ENCODE data around the gene MTMR3. TPM values are rescaled to one million over a fixed set of nuclear protein-coding genes. Genes with fewer than 3 reads are reported as not detected.

The MTMR3 gene
- total RNA-seq, 2 experiments from 2014 or later, result 17.6 to 22.2 TPM

GRCh38 chr22:30023099-30023660 is 140.2 kb downstream of the MTMR3 start:
- intact Hi-C loops (cut with micrococcal nuclease; ENCODE audit: unreplicated experiment), result no loop called here
- Histone ChIP-seq H2AFZ (ENCODE audit: low read length) (no peak overlapping the region), H3K4me3 (ENCODE audit: low read depth, low read length, poor library complexity, severe bottlenecking) (no peak overlapping the region), H3K4me2 (ENCODE audit: low read length) (no peak overlapping the region), H3K79me2 (ENCODE audit: insufficient read depth, low read depth, low read length) (no peaks in the 10 kb centered on the region), H3K36me3 (ENCODE audit: insufficient read depth, low read length) (peaks cover 17% of the 10 kb centered on the region; the same call in 1 of the 2 replicates), H3K9me3 (ENCODE audit: low read length) (no peaks in the 10 kb centered on the region), H4K20me1 (ENCODE audit: insufficient read depth, low read length) (no peaks in the 10 kb centered on the region; the same call in 1 of the 2 replicates), H3K27ac (ENCODE audit: low read depth, low read length, poor library complexity, severe bottlenecking) (no peak overlapping the region), H3K4me1 (ENCODE audit: insufficient read depth, low read length, poor library complexity, severe bottlenecking) (no peaks in the 10 kb centered on the region), H3K9me2 (ENCODE audit: insufficient read depth, low read length) (no peaks in the 10 kb centered on the region)
- POLR2A ChIA-PET, result no interaction called here
- TF ChIP-seq, protein P1, sequence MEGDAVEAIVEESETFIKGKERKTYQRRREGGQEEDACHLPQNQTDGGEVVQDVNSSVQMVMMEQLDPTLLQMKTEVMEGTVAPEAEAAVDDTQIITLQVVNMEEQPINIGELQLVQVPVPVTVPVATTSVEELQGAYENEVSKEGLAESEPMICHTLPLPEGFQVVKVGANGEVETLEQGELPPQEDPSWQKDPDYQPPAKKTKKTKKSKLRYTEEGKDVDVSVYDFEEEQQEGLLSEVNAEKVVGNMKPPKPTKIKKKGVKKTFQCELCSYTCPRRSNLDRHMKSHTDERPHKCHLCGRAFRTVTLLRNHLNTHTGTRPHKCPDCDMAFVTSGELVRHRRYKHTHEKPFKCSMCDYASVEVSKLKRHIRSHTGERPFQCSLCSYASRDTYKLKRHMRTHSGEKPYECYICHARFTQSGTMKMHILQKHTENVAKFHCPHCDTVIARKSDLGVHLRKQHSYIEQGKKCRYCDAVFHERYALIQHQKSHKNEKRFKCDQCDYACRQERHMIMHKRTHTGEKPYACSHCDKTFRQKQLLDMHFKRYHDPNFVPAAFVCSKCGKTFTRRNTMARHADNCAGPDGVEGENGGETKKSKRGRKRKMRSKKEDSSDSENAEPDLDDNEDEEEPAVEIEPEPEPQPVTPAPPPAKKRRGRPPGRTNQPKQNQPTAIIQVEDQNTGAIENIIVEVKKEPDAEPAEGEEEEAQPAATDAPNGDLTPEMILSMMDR (conservative IDR thresholded peaks at IDR 0.05; ENCODE audit: low read length), result no peak
- no peak for TF ChIP-seq EZH2phosphoT487 (IDR thresholded peaks at IDR 0.05; ENCODE audit: borderline replicate concordance, low read depth, low read length)
- no peak for DNase-seq (ENCODE audit: low spot score)
- CTCF ChIA-PET (ENCODE audit: unreplicated experiment), result no interaction called here
- BruUV-seq (replicated peaks), result no TSS peak

DNA sequence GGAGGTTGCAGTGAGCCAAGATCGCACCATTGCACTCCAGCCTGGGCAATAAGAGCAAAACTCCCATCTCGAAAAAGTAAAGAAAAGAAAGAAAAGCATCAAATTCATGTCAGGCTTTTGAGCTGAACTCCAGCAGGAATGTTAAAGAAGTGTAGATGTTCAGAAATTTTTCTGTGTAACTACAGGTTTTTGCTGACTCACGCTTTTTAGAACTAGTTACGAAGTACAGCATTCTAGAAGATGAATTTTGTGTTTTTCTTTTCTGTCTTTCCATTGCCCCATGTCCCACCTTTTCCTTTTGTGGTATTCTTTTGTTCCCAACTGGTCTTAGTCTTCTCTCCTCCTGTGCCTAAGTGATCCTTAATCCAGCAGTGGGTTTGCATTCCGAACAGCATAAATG is 141.3 kb downstream of the MTMR3 start:
- ChIA-PET CTCF (ENCODE audit: unreplicated experiment) (no interaction called here), POLR2A (interaction anchor here (0.6 kb wide), 2 partner anchors 11 to 305 kb away, joined by 4 to 5 read pairs; no protein-coding TSS in a partner anchor)
- no TSS peak for BruUV-seq (replicated peaks)

DNA sequence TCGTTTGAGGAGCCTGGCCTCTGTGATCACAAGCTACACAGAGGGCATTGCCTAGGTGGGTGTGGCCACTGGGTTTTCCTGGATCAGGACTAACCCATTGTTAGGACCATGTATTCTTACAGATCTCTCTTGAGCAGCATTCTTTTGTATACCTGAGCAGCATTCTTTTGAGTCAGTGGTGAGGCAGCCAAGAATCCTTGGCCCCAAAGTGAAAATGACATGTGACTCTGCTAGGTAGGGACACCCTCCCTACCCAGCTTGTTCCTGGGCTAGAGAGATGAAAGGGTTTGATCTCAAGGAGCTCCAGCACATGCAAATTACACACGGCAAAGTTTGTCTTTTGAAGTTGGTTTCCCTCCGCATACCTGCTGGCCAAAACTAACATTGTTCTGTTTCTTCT is 142.2 kb downstream of the MTMR3 start:
- no peaks in the 10 kb centered on the region for H3K4me1 ChIP-seq (ENCODE audit: insufficient read depth, low read length, poor library complexity, severe bottlenecking)
- BruUV-seq (replicated peaks), result no TSS peak
- H2AFZ ChIP-seq (ENCODE audit: low read length), result no peak overlapping the region
- H3K4me2 ChIP-seq (ENCODE audit: low read length), result no peak overlapping the region
- H3K36me3 ChIP-seq (ENCODE audit: insufficient read depth, low read length), result peaks cover 12% of the 10 kb centered on the region; the same call in 1 of the 2 replicates
- H3K9me2 ChIP-seq (ENCODE audit: insufficient read depth, low read length), result no peaks in the 10 kb centered on the region
- H3K27ac ChIP-seq (ENCODE audit: low read depth, low read length, poor library complexity, severe bottlenecking), result no peak overlapping the region
- no peaks in the 10 kb centered on the region for H3K79me2 ChIP-seq (ENCODE audit: insufficient read depth, low read depth, low read length)
- ChIA-PET POLR2A (no interaction called here), CTCF (ENCODE audit: unreplicated experiment) (no interaction called here)
- H3K9me3 ChIP-seq (ENCODE audit: low read length), result no peaks in the 10 kb centered on the region
- no peaks in the 10 kb centered on the region; the same call in 1 of the 2 replicates for H4K20me1 ChIP-seq (ENCODE audit: insufficient read depth, low read length)
- no peak for DNase-seq (ENCODE audit: low spot score)
- intact Hi-C loops (cut with micrococcal nuclease; ENCODE audit: unreplicated experiment), result no loop called here
- TF ChIP-seq, protein P1 (conservative IDR thresholded peaks at IDR 0.05; ENCODE audit: low read length), result no peak
- TF ChIP-seq EZH2phosphoT487 (IDR thresholded peaks at IDR 0.05; ENCODE audit: borderline replicate concordance, low read depth, low read length), result no peak
- H3K4me3 ChIP-seq (ENCODE audit: low read depth, low read length, poor library complexity, severe bottlenecking), result no peak overlapping the region

More for the DNA sequence above, 141.3 kb downstream of the MTMR3 start:
- Histone ChIP-seq H3K4me1 (ENCODE audit: insufficient read depth, low read length, poor library complexity, severe bottlenecking) (no peaks in the 10 kb centered on the region), H3K36me3 (ENCODE audit: insufficient read depth, low read length) (peaks cover 17% of the 10 kb centered on the region; the same call in 1 of the 2 replicates), H3K9me2 (ENCODE audit: insufficient read depth, low read length) (no peaks in the 10 kb centered on the region), H3K4me2 (ENCODE audit: low read length) (no peak overlapping the region), H2AFZ (ENCODE audit: low read length) (no peak overlapping the region), H4K20me1 (ENCODE audit: insufficient read depth, low read length) (no peaks in the 10 kb centered on the region; the same call in 1 of the 2 replicates), H3K27ac (ENCODE audit: low read depth, low read length, poor library complexity, severe bottlenecking) (no peak overlapping the region), H3K4me3 (ENCODE audit: low read depth, low read length, poor library complexity, severe bottlenecking) (no peak overlapping the region), H3K9me3 (ENCODE audit: low read length) (no peaks in the 10 kb centered on the region), H3K79me2 (ENCODE audit: insufficient read depth, low read depth, low read length) (no peaks in the 10 kb centered on the region)
- TF ChIP-seq, protein P1 (conservative IDR thresholded peaks at IDR 0.05; ENCODE audit: low read length), result no peak
- TF ChIP-seq EZH2phosphoT487 (IDR thresholded peaks at IDR 0.05; ENCODE audit: borderline replicate concordance, low read depth, low read length), result no peak
- intact Hi-C loops (cut with micrococcal nuclease; ENCODE audit: unreplicated experiment), result no loop called here
- DNase-seq (ENCODE audit: low spot score), result no peak

Data from OCI-LY7 (cell line).